Liver (tissue), 3 donors: ENCODE results near the gene SRC.

Experiments used
- CTCF ChIP-seq: fragments of 150-350 bp; IDR thresholded peaks from 2 replicates; pipeline ENCODE4 v1.5.1; 2017; ENCODE audit warnings: improper control_type of control experiment, low read depth, low read length; ENCODE audit not compliant: missing input control
- GABPA ChIP-seq, 2 donors: IDR thresholded peaks in 1 of 2; conservative IDR thresholded peaks in 1 of 2; 2 replicates each; pipeline ENCODE4 v1.6.1; 2016; ENCODE audit warnings: antibody characterized with exemption in 2 of 2, mild to moderate bottlenecking in 1 of 2, moderate library complexity in 1 of 2
- donor health status: healthy.
- donor health status: healthy.

- TF ChIP-seq CTCF (no peak), GABPA (IDR thresholded peaks at IDR 0.05 in 1 of 2, conservative IDR thresholded peaks at IDR 0.05 in 1 of 2) (no peak)
Observed at GRCh38 chr20:37309936-37310590, 35.9 kb upstream of the SRC start.
